Stimulated activated CD8-positive, alpha-beta memory T cell treated with anti-CD3 and anti-CD28 coated beads, Interleukin-4, amount 100 ng/mL, for 1 hour (primary cell): ENCODE results near the gene NCF4.

Experiments used
- DNase-seq, 2 donors: peaks; one replicate each; pipeline ENCODE4 v3.0.0-alpha.2; 2020; ENCODE audit warnings: low read depth in 2 of 2, low spot score in 1 of 2

The NCF4 gene

DNA sequence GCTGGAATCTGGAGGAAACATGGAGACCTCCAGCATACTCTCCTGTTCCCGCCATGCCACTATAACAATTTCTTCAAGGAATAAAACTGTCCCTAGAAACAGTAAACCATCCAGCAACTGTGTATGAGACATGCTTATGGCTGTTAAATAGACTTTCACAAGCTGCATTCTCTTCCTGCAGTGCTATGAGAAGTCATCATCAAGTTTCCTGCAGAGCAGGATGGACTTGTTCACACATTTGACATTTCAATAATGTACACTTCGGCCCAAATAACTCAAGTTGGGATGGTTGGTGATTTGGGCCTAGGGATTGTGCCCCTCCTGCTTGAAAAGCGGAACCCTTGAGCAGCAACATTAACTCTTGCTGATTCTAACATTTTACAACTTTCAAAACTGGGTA, 32.5 kb downstream of the NCF4 start:
- DNase-seq: no peak

DNA sequence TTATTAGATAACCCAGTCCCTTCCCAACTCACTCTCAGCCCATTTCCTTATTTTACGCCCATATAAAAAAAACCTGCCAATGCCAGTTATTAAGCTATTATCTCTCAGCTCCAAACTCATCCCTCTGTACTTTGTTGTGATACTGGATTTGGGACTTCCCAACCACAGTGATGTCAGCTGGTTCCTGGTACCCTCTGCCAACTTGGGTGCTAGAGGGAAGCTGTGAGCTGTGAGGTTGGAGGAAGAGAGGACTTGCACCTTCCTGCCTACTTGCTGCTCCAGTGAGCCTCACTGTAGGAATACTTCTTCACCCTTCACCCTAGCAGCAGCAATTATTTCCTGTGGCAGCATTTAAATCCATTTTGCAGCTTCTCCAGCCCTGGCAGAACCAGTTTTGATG, 33.5 kb downstream of the NCF4 start:
- DNase-seq: no peak

DNA sequence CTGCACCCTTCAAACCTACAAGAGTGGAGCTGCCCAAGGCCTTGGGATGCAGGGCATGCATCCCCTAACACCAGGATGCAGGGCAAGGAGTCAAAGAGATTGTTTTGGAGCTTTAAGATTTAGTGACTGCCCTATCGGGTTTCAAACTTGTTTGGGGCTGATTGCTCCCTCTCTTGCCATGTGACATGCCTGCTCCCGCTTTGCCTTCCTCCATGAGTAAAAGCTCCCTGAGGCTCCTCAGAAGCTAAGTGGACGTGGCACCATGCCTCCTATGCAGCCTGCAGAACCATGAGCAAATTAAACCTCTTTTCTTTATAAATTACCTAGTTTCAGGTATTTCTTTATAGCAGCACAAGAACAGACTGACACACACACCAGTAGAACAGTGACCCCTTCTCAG, 36.8 kb downstream of the NCF4 start:
- DNase-seq: no peak

DNA sequence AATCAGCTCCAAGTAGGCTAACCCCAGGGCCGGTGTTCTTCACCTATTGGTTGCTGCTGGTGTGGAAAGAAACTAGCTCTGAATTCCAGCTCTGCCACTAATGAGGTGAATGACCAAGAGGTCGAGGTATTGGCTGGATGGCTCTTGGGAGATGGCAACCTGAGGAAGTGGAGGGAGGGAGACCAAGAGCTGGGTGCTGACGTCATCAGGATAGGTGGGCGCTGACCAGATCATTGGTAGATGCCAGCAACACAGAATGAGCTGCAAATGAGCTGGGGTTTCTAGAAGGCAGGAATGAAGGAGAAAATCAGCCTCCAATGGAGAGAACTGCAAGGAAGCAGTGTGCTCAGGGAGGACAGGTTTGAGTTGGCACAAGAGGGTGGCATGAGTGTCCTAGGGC, 37.9 kb downstream of the NCF4 start:
- DNase-seq: no peak

DNA sequence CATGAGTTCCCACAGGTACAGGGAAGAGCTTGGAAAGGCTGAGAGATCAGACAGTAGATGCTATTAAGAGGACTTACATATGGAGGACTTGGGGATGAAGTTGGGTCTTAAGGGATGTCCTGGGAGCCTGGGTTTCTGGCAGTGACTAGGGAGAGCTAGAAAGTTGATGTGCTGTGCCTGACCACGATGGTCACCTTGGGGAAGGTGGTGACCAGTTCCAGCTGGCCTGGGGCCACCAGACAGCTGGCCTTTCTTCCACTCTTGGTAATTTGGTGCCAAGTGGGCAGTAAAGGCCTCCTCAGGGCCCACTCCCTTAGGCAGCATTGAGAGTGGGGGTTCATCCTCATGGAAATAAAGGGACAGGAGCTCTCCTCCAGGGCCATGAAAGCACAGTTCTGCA, 38.7 kb downstream of the NCF4 start:
- DNase-seq: no peak

DNA sequence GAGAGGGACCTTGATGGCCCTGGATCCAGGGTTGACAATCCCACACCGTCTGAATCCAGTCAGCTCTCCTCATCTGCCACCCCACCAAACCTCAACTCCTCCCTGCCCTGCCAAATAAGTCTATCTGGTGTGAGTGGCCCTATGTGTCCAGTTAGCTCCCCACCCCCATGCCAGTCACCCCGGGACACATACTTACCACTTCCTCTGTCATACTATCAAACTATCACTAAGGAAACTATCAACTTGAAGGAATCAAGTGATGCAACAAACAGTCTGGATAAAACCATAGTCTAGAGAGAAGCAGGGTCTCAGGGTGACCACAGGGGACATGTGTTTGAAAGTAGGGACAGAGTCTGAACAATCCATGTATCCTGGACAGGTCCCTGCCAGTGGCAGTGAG, 39.4 kb downstream of the NCF4 start:
- no peak for DNase-seq

DNA sequence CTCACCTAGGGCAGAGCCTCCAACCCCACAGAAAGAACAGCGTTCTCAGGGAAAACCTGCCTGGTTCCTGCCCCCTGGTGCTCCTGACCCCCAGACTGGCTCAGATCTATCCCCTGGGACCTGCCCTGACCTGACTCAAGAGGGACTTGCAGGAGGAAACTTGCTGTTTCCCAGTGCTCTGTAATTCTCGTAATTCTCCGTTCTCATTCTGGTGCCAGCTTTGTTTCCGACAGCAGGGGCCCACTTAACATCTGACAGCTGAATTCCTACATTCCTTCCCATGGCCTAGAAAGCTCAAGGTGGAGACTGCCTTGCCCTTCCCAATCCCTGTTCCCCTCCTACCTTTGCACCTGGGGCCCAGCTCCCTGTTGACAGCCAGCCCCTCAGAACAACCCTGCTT, 40.1 kb downstream of the NCF4 start:
- no peak for DNase-seq

DNA sequence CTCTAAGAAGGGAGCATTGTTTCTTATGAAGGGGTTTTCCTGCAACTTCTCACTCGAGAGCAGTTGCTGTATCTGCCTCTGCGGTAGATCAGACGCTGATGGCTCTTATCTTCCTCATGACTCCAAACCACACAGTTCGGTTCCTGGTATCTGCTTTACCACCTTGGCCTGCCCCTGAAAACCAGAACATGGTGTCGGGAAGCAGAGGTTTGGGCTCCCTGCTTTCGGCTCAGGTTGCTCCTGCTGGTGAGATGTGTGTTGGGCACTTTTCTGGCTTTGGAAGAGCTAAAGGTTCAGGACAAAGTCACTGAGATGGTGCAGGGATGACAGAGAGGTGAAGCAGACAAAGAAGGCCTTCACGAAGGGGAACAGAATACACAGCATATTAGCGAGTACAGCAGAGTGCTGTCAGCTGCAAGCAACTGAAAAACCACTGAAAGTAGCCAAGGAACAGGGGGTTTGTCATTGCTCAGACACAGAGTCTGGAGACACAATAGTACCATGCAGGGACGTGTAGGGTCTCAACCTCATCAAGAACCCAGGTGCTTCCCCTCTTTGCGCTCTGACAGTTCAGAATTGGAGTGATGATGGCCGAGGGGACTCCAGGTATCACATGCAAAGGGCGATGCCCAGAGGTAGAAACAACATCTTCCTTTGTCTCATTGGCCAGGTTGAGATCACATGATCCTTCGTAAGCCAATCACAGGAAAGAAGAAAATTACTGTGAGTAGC, 40.8 kb downstream of the NCF4 start:
- no peak for DNase-seq

DNA sequence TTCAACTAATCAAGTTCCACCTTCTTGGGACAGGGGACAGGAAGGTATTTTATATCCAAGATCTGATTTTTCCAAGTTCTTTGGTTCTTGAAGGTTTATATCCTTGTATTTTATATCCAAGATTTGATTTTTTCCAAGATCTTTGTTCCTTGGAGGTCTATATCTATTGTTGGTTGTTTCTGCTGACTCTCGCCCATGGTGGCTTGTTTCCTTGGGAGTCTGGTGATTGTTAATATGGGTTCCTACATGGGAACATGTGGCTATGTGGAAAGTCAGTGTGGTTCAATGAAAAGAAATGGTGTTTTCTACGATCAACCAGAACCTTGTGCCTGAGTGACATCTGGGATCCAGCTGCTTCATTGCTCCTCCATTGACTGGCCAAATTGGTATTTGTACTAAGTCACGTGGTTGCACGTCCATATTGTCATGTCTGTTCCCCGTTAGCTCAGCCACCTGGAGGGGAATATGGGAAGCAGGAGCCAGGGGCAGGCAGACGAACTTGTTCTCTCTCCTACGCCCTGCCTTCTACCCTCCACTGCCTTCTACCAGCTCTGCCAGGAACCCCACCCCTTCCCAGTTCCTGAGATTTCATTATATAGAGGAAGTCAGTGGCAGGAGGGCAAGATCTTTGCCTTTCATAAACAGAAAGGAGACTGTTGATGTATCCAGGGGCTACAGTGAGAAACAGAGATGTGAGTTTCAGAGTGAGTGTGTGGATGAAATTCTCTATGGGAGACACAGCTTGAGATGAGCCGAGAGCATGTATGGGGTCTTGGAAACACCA, 41.5 kb downstream of the NCF4 start:
- DNase-seq: no peak

DNA sequence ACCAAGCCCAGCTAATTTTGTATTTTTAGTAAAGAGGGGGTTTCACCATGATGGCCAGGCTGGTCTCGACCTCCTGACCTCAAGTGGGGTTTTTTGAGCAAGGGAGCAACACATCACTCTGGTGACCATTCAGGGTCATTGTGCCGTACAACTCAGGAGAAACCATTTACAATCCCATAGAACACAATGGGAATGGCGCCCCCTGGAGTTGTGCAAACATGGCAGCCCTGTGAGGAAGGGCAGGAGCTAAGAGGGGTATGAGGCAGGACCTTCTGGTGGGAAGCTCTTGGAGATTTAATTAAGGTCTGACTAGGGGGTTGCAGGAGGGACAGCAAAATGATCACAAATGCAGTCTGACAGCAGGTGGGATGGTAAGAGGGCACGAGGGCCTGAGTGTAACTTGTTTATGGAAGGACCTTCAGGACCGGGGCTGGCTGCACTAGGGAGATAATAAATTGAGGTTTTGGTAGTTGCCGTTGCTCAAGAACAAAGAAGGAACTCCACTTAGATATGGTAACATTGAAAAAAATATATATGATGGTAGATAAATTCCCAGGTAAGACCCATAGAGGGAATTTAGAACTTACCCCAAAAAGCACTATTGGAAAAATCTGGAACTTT, 43.6 kb downstream of the NCF4 start:
- DNase-seq: no peak

DNA sequence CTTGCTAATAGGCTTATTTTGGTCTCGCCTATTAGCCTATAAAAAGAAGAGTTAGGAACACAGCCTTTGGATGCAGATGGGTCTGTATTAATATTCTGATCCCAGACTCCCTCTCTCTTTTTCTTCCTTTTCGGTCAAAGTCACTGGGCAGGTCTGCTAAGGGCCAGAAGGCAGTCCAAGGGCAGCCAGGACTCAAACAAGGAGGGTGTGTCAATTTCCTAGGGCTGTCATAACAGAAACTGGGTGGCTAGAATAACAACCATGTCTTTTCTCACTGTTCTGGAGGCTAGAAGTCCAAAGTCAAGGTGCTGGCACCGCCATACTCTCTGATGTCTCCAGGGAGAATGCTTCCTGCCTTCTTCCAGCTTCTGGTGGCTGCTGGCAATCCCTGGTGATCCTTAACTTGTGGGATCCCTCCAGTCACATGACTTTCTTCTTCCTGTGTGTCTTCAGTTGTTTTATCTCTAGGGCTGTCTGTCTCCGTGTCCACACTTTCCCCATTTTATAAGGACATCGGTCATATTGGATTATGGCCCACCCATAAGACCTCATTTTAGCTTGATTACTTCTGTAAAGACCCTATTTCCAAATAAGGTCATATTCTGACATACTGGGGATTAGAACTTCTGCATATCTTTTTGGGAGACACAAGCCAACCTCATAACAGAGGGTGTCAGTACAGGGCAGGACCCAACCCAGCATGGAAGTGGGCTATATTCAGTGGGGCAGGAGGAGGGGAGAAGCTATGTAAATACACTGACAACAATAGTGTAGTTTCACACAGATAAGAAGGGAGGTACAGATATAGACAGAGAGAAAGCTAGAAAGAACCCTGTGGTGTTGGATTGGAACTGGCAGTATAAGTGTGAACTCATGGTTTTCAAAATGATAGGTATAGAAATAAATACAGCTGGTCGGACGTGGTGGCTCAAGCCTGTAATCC, 46.7 kb downstream of the NCF4 start:
- no peak for DNase-seq

DNA sequence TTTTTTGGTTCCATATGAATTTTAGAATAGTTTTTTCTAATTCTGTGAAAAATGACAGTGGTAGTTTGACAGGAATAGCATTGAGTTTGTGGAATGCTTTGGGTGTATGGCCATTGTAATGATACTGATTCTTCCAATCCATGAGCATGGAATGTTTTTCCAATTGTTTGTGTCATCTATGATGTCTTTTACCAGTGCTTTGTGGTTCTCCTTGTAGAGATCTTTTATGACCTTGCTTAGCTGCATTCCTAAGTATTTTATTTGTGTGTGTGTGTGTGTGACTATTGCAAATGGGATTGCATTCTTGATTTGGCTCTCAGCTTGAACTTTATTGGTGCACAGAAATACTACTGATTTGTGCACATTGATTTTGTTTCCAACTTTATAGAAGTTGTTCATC, 49.7 kb downstream of the NCF4 start:
- DNase-seq: no peak

DNA sequence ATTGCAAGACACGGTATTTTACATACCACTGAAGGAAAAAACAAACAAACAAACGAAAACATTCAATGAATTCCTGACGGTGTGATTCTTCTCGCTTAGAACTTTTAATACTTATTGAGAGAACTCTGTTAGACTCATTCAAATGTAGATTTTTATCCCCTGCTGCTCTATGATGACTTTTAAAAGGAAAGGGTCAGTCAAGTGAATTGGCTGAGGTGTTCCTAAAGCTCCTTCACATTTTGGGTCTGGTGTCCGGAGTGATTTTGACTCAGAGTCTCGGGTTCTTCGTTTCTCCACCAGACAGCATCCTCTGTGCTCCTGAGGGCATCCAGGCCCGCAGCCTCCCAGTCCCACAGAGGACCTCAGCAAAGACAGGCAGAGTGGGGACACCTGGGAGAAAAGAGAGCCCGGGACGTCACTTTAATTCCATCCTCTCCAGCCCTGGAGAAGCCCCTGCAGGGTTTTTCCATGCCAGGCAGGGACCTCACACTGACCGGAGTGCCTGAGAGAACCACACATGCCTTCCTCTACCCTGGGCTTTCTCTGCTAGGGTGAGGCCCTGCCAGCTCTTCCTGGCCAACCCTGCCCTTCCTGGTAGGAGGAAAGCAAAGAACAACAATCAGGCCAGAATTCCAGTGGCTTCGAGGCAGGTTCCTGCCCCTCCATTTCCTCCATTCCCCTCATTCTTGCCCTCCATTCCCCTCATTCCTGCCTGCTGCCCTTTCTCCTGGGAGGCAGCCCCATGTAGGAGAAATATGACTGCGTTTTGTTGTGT, 51.3 kb downstream of the NCF4 start:
- no peak for DNase-seq

DNA sequence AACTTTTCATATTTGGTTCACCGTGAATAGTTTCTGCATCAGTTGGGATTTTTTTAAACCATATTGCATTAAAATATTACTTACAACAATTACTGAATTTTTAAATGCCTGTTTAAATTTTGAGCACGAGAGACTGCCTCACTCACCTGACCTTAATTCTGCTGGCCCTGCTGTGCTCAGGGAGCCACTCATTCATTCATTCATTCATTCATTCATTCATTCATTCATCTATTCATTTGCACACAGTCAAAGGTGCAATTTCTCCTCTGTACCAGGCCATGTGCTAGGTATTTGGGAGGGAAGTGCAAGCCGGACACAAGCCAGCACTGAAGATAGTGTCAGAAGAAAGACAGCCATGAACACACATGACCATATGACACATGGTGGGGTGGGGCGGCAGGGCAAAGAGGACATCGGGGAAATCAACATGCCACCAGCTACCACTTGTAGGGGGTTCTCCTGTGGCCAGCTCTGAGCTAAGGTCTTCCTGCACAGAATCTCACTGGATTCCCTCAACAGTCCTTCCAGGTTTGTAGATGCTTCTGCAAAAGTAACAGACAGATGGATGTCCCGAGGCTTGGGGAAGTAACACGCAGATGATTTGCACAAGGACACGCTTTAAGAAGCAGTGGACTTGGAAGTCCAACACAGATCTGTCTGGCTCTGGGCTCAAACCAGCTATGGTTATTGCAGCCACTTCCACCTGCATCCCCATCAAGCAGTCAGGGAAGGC, 52.1 kb downstream of the NCF4 start:
- DNase-seq: no peak

DNA sequence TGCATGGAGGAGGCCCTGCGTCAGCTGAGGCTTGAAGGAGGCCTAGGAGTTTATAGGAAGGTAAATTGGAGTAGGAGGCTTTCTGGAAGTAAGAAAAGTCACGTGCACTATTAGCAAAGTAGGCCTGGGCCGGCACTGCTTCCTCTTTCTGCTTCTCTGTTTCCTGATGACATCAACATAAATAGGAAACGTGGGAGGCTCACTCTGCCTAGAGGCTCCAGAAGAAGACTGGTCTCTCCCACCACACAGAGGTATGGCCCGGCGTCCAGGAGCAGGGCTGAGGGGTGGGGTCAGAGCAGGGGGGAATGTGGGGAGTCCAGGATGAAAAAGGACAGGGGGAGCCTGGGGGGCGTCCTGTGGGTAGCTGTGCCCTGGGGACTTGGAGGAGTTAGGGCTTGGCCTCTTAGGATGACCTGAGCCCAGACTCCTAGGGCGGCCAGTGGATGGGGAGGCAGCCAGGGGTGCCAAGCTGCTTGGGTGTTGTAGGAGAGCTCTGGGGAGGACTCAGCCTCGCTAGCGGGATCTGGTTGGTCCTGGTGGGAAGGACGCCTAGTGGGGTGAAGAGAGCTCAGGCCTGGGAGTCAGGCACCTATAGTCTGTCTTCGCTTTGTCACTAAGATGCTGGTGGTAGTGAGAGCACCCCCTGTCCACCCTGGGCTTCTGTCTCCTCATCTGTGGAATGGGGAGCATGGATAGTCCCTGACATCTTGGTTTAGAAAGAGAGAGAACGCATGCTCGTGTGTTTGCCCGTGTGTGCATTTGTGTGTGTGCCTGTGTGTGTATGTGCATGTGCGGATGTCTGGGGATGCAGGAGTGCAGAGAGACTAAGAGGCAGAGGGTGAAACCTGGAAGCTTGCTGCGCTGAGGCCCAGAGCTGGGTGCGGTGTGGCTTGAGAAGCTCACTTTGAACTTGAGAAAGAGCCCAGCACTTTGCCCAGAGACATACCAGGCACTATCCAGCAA, 52.9 kb downstream of the NCF4 start, which contains the start of gene CSF2RB:
Gene CSF2RB (plus strand): TSS at position 202 of the 963 bp plus-strand sequence. CDS start 8,580 bp downstream, outside the sequence.
- no peak for DNase-seq

DNA sequence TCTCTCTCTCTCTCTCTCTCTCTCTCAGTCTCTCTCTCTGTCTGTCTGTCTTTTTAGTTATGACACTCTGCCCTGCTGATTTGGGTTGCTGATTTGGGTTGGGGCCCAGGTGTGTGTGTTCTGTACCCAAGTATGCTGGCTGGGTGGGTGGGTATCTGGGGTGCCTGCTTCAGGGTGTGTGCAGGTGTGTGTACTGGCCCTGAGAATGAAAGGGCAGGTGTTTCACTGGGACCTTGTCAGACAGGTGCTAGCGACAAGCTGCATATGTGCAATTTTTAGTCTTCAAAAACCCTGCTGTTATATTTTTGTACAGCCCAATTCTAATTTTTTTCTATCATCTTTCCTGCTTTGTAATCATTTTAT, 53.6 kb downstream of the NCF4 start:
- no peak for DNase-seq

DNA sequence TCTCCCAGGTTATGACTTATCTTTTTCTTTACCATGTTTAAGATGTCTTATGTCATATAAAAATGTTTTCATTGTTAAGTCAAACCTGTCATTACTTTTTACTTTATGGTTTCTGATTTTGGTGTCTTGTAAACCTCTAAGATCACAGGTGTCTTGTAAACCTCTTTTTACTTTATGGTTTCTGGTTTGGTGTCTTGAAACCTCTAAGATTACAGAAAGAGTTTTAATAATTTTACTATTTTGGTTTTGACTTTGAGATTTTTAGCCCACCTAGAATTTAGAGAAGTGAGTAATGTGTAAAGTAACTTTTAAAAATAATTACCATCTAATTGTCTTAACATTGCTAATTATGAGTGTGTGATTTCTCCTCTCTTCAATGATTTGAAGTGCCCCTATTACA, 55.2 kb downstream of the NCF4 start:
- no peak for DNase-seq

DNA sequence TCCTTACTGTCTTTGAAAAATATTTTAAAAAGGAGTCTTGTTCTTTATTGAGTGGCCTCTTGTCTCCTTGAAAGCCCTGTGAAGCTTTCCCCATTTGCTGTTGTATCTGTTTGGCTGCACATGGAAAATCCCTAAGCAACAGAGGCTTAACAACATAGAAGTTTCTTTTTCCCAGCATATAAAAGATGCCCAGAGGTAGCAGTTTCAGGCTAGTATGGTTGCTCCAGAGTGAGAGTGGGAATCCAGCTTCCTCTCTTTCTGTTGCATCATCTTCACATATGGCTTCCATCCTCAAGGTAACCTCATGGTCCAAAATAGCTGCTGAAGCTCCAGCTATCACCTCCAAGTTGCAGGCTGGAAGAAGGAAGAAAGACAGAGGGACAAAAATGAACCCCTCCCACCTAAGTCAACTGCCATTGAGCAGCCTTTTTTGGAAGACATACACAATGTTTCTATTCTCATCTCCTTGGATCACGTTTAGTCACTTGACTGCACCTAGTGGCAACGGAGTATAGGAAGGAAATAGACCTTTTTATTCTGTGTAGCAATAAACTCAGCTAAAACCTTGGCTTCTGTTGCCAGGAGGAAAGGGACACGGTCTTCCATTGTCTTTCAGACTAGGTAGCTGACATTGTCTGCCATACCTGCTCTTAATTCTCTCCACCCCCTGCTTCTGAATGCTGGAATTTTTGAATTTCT, 57.9 kb downstream of the NCF4 start:
- DNase-seq: no peak
